ENCODE data around the gene NDUFB2. TPM values are rescaled to one million over a fixed set of nuclear protein-coding genes. Genes with fewer than 3 reads are reported as not detected.

NDUFB2 gene
- total RNA-seq, 1 donor from 2014 or later, result 682 TPM

GRCh38 chr7:140680886-140681285, 15.6 kb upstream of the NDUFB2 start:
- Histone ChIP-seq H3K9me3 (replicated peaks) (no peaks in the 10 kb centered on the region), H3K27me3 (ENCODE audit: low read depth) (no peaks in the 10 kb centered on the region), H3K4me1 (peaks cover under 1% of the 10 kb centered on the region), H3K36me3 (peaks cover 30% of the 10 kb centered on the region), H3K4me3 (no peak overlapping the region), H3K27ac (replicated peaks) (no peak overlapping the region)
- no peak for DNase-seq
- TF ChIP-seq, protein P1, sequence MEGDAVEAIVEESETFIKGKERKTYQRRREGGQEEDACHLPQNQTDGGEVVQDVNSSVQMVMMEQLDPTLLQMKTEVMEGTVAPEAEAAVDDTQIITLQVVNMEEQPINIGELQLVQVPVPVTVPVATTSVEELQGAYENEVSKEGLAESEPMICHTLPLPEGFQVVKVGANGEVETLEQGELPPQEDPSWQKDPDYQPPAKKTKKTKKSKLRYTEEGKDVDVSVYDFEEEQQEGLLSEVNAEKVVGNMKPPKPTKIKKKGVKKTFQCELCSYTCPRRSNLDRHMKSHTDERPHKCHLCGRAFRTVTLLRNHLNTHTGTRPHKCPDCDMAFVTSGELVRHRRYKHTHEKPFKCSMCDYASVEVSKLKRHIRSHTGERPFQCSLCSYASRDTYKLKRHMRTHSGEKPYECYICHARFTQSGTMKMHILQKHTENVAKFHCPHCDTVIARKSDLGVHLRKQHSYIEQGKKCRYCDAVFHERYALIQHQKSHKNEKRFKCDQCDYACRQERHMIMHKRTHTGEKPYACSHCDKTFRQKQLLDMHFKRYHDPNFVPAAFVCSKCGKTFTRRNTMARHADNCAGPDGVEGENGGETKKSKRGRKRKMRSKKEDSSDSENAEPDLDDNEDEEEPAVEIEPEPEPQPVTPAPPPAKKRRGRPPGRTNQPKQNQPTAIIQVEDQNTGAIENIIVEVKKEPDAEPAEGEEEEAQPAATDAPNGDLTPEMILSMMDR (IDR thresholded peaks at IDR 0.05; ENCODE audit: borderline replicate concordance), result no peak
- intact Hi-C loops (cut with micrococcal nuclease), result no loop called here

DNA sequence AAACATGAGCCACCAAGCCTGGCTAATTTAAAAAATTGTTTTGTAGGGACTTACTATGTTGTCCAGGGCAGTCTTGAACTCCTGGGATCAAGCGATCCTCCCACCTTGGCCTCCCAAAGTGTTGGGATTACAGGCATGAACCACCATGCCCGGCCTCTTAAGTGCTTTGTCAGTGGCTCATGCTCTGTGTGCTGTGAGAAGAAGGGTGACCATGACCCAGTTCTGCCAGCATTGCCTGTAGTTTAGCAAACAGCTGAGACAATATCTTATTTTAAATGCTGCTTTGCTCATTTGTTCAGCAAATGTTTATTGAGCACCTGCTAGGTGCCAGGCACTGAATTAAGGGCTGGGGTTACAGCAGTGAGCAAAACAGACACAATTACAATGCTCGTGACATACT, 14.7 kb upstream of the NDUFB2 start:
- H3K27ac ChIP-seq (replicated peaks), result no peak overlapping the region
- intact Hi-C loops (cut with micrococcal nuclease), result no loop called here
- DNase-seq, result no peak
- H3K36me3 ChIP-seq, result peaks cover 30% of the 10 kb centered on the region
- no peak overlapping the region for H3K4me3 ChIP-seq
- H3K9me3 ChIP-seq (replicated peaks), result no peaks in the 10 kb centered on the region
- TF ChIP-seq, protein P1 (IDR thresholded peaks at IDR 0.05; ENCODE audit: borderline replicate concordance), result no peak
- no peaks in the 10 kb centered on the region for H3K27me3 ChIP-seq (ENCODE audit: low read depth)
- no peaks in the 10 kb centered on the region for H3K4me1 ChIP-seq

GRCh38 chr7:140683657-140684056, 12.9 kb upstream of the NDUFB2 start:
- DNase-seq, result no peak
- Histone ChIP-seq H3K9me3 (replicated peaks) (no peaks in the 10 kb centered on the region), H3K27ac (replicated peaks) (no peak overlapping the region), H3K4me1 (no peaks in the 10 kb centered on the region), H3K4me3 (no peak overlapping the region), H3K36me3 (peaks cover 44% of the 10 kb centered on the region), H3K27me3 (ENCODE audit: low read depth) (no peaks in the 10 kb centered on the region)
- TF ChIP-seq, protein P1 (IDR thresholded peaks at IDR 0.05; ENCODE audit: borderline replicate concordance), result no peak
- intact Hi-C loops (cut with micrococcal nuclease), result no loop called here

DNA sequence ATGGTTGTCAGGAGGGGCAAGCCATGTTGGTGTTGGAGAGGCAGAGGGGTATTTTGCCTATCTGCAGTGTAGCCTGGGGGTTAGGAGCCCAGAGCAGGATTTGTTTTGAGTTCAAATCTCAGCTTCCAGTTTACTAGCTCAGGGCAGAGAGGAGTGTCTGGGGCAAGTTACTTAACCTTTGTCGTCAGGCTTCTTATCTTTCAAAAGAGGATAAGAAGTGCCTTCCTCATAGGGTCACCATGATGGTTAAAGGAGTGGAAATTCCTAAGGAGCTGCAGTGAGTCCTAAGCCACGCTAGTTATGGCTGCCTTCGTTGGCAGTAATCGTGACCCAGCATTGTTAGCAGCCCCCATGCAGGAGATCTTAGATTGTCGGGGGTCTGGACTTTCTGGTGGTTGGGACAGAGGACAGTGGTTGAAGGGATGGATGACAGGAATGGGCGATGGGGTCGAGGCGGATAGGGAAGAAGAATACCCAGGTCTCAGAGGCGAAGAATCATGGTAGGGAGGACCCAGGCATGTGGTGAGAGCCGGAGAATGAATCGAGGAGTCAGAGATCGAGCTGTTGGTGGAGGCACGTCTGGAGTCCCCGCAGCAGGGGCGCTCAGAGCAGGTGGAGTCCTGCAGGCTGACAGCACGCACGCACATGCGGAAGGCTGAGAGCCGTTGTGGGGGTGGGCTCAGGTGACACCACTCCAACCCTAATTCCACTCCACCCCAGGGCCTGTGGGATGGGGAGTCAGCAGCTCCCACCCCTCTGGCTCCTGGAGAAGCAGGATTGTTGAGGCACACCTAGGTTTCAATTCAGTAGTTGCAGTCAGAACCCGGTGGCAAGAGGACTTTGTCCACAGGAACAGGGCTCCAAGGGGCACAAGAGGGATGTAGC, 12.2 kb upstream of the NDUFB2 start:
- no peak overlapping the region for H3K27ac ChIP-seq (replicated peaks)
- H3K9me3 ChIP-seq (replicated peaks), result no peaks in the 10 kb centered on the region
- no peak overlapping the region for H3K4me3 ChIP-seq
- DNase-seq, result no peak
- intact Hi-C loops (cut with micrococcal nuclease), result no loop called here
- TF ChIP-seq, protein P1 (IDR thresholded peaks at IDR 0.05; ENCODE audit: borderline replicate concordance), result no peak
- peaks cover 42% of the 10 kb centered on the region for H3K36me3 ChIP-seq
- no peaks in the 10 kb centered on the region for H3K27me3 ChIP-seq (ENCODE audit: low read depth)
- no peaks in the 10 kb centered on the region for H3K4me1 ChIP-seq

DNA sequence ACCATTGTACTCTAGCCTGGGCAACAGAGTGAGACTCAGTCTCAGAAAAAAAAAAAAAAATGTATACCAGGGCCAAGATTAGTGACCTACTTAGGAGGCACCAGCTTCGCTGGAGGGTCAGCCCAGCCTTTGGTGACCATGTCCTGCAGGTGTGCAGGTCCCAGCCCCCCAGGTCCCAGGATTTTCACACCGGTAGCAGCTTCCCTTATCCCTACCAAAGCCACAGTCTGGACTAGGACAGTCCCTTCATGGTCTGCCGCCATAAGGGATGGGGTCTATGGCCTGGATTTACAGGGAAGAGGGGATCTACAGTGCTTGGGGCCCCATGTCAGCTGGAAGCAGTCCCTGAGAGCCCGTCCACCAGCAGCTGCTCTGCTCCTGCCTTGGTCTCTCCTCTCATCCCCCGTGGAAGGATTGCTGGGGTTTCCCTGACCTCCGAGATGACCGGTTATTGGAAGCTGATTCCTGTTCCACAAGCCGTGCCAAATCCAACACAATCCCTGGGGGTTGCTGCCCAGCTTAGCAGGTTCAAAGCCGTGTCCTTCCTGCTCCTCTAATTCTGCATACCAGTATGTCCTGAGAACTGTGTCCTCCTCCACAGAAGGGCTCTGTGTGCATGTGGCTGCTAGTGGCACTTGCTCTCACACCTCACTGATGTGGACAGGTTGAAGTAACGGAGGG, 11.0 kb upstream of the NDUFB2 start:
- DNase-seq, result no peak
- Histone ChIP-seq H3K27ac (replicated peaks) (no peak overlapping the region), H3K4me1 (no peaks in the 10 kb centered on the region), H3K27me3 (ENCODE audit: low read depth) (no peaks in the 10 kb centered on the region), H3K36me3 (peaks cover 44% of the 10 kb centered on the region), H3K9me3 (replicated peaks) (no peaks in the 10 kb centered on the region), H3K4me3 (no peak overlapping the region)
- intact Hi-C loops (cut with micrococcal nuclease), result no loop called here
- TF ChIP-seq, protein P1 (IDR thresholded peaks at IDR 0.05; ENCODE audit: borderline replicate concordance), result no peak
